ENCODE results near the gene LIFR.

DNA sequence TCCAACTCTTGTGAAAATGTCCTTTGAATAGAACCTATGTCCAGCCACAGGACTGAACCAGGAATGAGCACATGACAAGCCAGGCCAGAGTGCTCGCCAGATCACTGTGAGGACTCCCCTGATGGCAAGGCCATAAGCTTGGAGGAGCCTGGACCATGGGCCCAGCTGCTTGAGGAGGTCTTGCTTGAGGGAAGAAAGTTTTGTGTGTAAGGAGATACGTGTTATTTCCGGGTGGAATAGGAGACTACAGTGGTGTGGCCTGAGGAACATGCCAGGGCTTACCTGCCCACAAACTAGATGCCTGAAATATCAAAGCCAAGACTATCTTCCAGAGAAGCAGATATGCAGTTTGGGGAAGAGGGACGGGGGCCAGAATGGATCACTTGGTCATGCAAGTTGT is 84.7 kb downstream of the LIFR start:
- TF ChIP-seq CTCF (conservative IDR thresholded peaks at IDR 0.05; ENCODE audit: low read depth, low read length) (no peak), EZH2phosphoT487 (IDR thresholded peaks at IDR 0.05; ENCODE audit: borderline replicate concordance, low read length) (no peak)

Data from PC-3 (cell line).